Thyroid gland (tissue), 4 donors: ENCODE results near the gene NEDD4L. TPM values are rescaled to one million over a fixed set of nuclear protein-coding genes. Genes with fewer than 3 reads are reported as not detected.
A peak's percentile ranks its signal among the peaks of the same experiment; 100 is the strongest.

Experiments used
- DNase-seq, 2 donors: peaks; one replicate each; pipeline ENCODE4 v3.0.0-alpha.2; 2019
- H3K27ac ChIP-seq, 3 donors: fragments of 200-600 bp; sonication (generic); 1 replicate in 2 of 3; 2 replicates in 1 of 3; pipeline ENCODE4 v1.5.1; 2016 to 2019; ENCODE audit warnings: mild to moderate bottlenecking in 1 of 3, moderate library complexity in 1 of 3
- H3K27me3 ChIP-seq: fragments of 200-600 bp; sonication (generic); one replicate; pipeline ENCODE4 v1.5.1; 2019
- H3K36me3 ChIP-seq, 2 donors: fragments of 200-600 bp; sonication (generic); one replicate each; pipeline ENCODE4 v1.5.1; 2016 to 2019
- H3K4me1 ChIP-seq, 2 donors: fragments of 200-600 bp; sonication (generic); one replicate each; pipeline ENCODE4 v1.5.1; 2017 to 2019
- H3K4me3 ChIP-seq, 3 donors: fragments of 200-600 bp; sonication (generic); replicated peaks in 1 of 3; 1 replicate in 2 of 3; 2 replicates in 1 of 3; pipeline ENCODE4 v1.5.1; 2016; ENCODE audit warnings: mild to moderate bottlenecking in 1 of 3
- H3K9me3 ChIP-seq: fragments of 200-600 bp; sonication (generic); one replicate; pipeline ENCODE4 v1.5.1; 2017
- POLR2A ChIP-seq, 2 donors: fragments of 450-650 bp; IDR thresholded peaks; one replicate each; pipeline ENCODE4 v1.6.1; 2017; ENCODE audit warnings: antibody characterized with exemption in 2 of 2, mild to moderate bottlenecking in 2 of 2, moderate library complexity in 1 of 2
- WGBS, 2 donors: methylation state at CpG; one replicate each; pipeline ENCODE4 v1.1.5; 2017; 5-methylcytosine and 5-hydroxymethylcytosine counted together
- intact Hi-C: fragments of 100-400 bp; cut with DNase I; formaldehyde crosslinking; loops from one replicate; pipeline ENCODE4 v1.15.1; 2023
- total RNA-seq, 4 donors: library from RNA; depleted of rRNA; stranded (reverse); fragments of >200 nt; gene quantifications; one replicate each; pipeline ENCODE4 v1.2.3, GENCODE V29; 2016
- TF ChIP-seq, protein P1 (sequence below), 6 experiments: fragments of 200-600 bp in 3 of 6; fragments of 450-650 bp in 3 of 6; sonication (generic) in 3 of 6; IDR thresholded peaks; one replicate each; pipeline ENCODE4 v1.5.1; 2016 to 2019; ENCODE audit warnings: antibody characterized with exemption in 6 of 6, mild to moderate bottlenecking in 2 of 6, inconsistent platforms in 1 of 6, moderate library complexity in 1 of 6

NEDD4L gene
- total RNA-seq, 4 donors from 2014 or later, result 61.5 to 105 (median 78.0) TPM

DNA sequence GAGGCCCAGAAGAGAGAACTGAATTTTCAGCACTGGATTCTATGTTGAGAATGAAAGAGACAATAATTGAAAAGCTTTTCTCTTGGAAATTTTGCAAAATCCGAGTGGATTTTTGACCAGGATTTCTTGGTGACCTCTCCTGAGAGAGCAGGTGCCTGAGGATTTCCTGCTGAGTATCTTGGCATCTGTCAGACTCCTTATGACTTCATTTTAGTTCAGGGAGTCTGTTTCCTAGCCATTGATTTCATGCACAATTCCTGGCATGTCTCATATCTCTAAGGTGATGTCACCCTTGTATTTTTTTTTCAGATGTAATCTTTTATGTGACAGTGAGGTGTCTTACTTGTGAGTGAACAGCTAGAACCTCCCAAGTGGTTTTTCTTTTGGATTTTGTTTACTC is 195.9 kb downstream of the NEDD4L start:
- DNase-seq, result no peak
- Histone ChIP-seq H3K4me1 (peaks cover 28 to 39% of the 10 kb centered on the region in 2 donors), H3K27me3 (no peaks in the 10 kb centered on the region), H3K36me3 (no peaks in the 10 kb centered on the region), H3K4me3 (no peak overlapping the region), H3K9me3 (no peaks in the 10 kb centered on the region), H3K27ac (peak overlapping the region; percentile 34 to 47 (median 36))
- WGBS, 2 donors, result 54 to 66% methylated on average over 1 of the region's 1 CpG
- TF ChIP-seq, protein P1, sequence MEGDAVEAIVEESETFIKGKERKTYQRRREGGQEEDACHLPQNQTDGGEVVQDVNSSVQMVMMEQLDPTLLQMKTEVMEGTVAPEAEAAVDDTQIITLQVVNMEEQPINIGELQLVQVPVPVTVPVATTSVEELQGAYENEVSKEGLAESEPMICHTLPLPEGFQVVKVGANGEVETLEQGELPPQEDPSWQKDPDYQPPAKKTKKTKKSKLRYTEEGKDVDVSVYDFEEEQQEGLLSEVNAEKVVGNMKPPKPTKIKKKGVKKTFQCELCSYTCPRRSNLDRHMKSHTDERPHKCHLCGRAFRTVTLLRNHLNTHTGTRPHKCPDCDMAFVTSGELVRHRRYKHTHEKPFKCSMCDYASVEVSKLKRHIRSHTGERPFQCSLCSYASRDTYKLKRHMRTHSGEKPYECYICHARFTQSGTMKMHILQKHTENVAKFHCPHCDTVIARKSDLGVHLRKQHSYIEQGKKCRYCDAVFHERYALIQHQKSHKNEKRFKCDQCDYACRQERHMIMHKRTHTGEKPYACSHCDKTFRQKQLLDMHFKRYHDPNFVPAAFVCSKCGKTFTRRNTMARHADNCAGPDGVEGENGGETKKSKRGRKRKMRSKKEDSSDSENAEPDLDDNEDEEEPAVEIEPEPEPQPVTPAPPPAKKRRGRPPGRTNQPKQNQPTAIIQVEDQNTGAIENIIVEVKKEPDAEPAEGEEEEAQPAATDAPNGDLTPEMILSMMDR (IDR thresholded peaks at IDR 0.05), result no peak
- no peak for TF ChIP-seq POLR2A (IDR thresholded peaks at IDR 0.05)
- intact Hi-C loops, result no loop called here

DNA sequence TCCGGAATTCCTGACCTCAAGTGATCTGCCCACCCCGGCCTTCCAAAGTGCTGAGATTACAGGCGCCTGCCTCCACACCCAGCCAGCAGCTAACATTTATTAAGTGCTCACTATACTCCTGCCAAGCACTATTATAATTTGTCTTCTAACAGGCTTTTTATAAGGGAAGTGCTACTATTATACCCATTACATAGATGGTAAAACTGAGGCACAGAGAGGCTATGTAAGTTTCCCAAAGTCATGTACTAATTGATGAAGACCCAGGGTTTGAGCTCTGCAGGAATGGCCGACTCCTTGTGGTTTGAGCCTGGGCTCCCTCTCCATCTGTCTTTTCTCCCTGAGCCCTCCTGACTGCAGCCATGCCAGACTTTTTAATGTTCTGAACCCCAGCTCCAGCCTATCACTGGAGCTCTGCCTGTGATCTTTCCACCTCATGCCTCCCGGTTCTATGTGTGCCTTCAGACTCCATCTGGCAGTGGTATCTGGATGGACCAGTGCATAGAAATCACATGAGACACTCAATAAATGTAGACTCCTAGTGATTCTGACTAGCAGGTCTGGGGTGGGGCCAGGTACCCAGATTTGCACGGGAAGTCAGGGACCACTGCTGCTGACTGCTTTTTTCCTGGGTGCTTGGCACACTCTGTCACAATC is 197.1 kb downstream of the NEDD4L start:
- H3K27me3 ChIP-seq, result no peaks in the 10 kb centered on the region
- intact Hi-C loops, result no loop called here
- H3K4me3 ChIP-seq, result no peak overlapping the region
- H3K36me3 ChIP-seq, result no peaks in the 10 kb centered on the region
- H3K4me1 ChIP-seq, result peaks cover 20 to 31% of the 10 kb centered on the region in 2 donors
- H3K27ac ChIP-seq, result peak overlapping the region in 2 of 3 donors; percentile 3 to 46
- H3K9me3 ChIP-seq, result no peaks in the 10 kb centered on the region
- peak in 1 of 2 donors; percentile 45 for DNase-seq
- WGBS, 2 donors, result 84 to 85% methylated on average over 6 of the region's 6 CpGs
- TF ChIP-seq POLR2A (IDR thresholded peaks at IDR 0.05), result no peak
- TF ChIP-seq, protein P1 (IDR thresholded peaks at IDR 0.05), result no peak

- no peak for TF ChIP-seq POLR2A (IDR thresholded peaks at IDR 0.05)
- TF ChIP-seq, protein P1 (IDR thresholded peaks at IDR 0.05), result no peak
- Histone ChIP-seq H3K36me3 (no peaks in the 10 kb centered on the region), H3K27ac (peak overlapping the region in 2 of 3 donors; percentile 3 to 11), H3K27me3 (no peaks in the 10 kb centered on the region), H3K4me1 (peaks cover 22 to 34% of the 10 kb centered on the region in 2 donors), H3K9me3 (no peaks in the 10 kb centered on the region), H3K4me3 (no peak overlapping the region)
- no peak for DNase-seq
- WGBS, 2 donors, result 47 to 62% methylated on average over 6 of the region's 6 CpGs
- intact Hi-C loops, result no loop called here
These were observed 197.9 kb downstream of the NEDD4L start for GRCh38 chr18:58241877-58242276.

DNA sequence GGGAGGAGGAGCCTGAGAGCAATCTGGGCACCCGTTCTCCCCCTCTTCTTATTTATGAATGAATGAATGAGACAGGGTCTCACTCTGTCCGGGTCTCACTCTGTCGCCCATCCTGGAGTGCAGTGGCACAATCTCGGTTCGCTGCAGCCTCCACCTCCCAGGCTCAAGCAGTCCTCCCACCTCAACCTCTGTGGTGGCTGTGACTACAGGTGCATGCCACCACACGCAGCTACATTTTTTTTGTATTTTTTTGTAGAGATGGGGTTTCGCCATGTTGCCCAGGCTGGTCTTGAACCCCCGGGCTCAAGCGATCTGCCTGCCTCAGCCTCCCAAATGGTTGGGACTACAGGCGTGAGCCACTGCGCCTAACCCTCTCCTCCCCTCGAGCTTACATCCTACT is 198.4 kb downstream of the NEDD4L start:
- WGBS, 2 donors, result 90 to 92% methylated on average over 12 of the region's 12 CpGs
- no peaks in the 10 kb centered on the region for H3K9me3 ChIP-seq
- H3K27me3 ChIP-seq, result no peaks in the 10 kb centered on the region
- H3K36me3 ChIP-seq, result no peaks in the 10 kb centered on the region
- intact Hi-C loops, result no loop called here
- DNase-seq, result no peak
- no peak overlapping the region for H3K27ac ChIP-seq
- no peak for TF ChIP-seq POLR2A (IDR thresholded peaks at IDR 0.05)
- TF ChIP-seq, protein P1 (IDR thresholded peaks at IDR 0.05), result no peak
- peaks cover 28 to 39% of the 10 kb centered on the region in 2 donors for H3K4me1 ChIP-seq
- no peak overlapping the region for H3K4me3 ChIP-seq

DNA sequence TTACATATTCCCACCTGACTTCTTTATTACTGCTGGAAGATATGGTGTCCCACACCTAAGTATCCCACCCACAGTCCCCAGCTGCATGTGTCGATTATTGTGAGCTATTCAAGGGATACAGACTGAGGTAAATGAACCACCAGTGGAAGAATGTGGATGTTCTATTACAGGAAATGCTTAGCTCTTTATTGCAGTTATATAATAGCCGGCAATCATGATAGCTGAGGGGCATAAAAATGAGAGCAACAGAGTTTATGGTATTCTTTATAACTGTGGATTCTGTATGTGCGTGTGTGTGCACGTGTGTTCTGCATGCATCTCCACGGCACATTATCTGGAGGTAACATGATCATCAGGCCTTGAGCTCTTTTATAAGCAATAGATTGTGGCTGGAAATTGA is 198.9 kb downstream of the NEDD4L start:
- no peak overlapping the region for H3K27ac ChIP-seq
- peaks cover 29 to 45% of the 10 kb centered on the region in 2 donors for H3K4me1 ChIP-seq
- no peaks in the 10 kb centered on the region for H3K36me3 ChIP-seq
- intact Hi-C loops, result no loop called here
- H3K9me3 ChIP-seq, result no peaks in the 10 kb centered on the region
- 81% methylated on average over 5 of the region's 5 CpGs for WGBS, 2 donors
- H3K4me3 ChIP-seq, result no peak overlapping the region
- DNase-seq, result no peak
- no peaks in the 10 kb centered on the region for H3K27me3 ChIP-seq
- TF ChIP-seq POLR2A (IDR thresholded peaks at IDR 0.05), result no peak
- TF ChIP-seq, protein P1 (IDR thresholded peaks at IDR 0.05), result no peak
